CMK (cell line): Measurements from ENCODE around the gene ZCCHC13.
"Not testable (repeated sequence)": the region's sequence is repeated elsewhere in the genome, so short reads cannot be mapped to it uniquely, and the experiment has no call there.

Experiments used
- DNase-seq: peaks from one replicate; pipeline ENCODE4 v3.0.0-alpha.2; 2010; ENCODE audit warnings: low read depth

ZCCHC13 gene

GRCh38 chrX:74304016-74304415, at the start of gene ZCCHC13:
Gene ZCCHC13, plus strand, starts transcription at chrX:74304180. Its CDS starts 87 bp downstream, at chrX:74304267.
- no peak for DNase-seq

- DNase-seq: not testable (repeated sequence)
Observed at GRCh38 chrX:74258111-74258510, 45.9 kb upstream of the ZCCHC13 start.

GRCh38 chrX:74259885-74260491, 44.0 kb upstream of the ZCCHC13 start:
- DNase-seq: no peak

GRCh38 chrX:74262452-74263209, 41.3 kb upstream of the ZCCHC13 start:
- no peak for DNase-seq

- no peak for DNase-seq
Observed at GRCh38 chrX:74270393-74270792, 33.6 kb upstream of the ZCCHC13 start.

- DNase-seq: no peak
Observed at GRCh38 chrX:74272230-74272629, 31.8 kb upstream of the ZCCHC13 start.

GRCh38 chrX:74274516-74274915, 29.5 kb upstream of the ZCCHC13 start:
- no peak for DNase-seq

- DNase-seq: no peak
Observed at GRCh38 chrX:74277320-74277719, 26.7 kb upstream of the ZCCHC13 start.

- no peak for DNase-seq
Observed at GRCh38 chrX:74277846-74278245, 26.1 kb upstream of the ZCCHC13 start.

- DNase-seq: no peak
Observed at GRCh38 chrX:74280759-74281158, 23.2 kb upstream of the ZCCHC13 start.

- no peak for DNase-seq
Observed at GRCh38 chrX:74284391-74284952, 19.5 kb upstream of the ZCCHC13 start.

- DNase-seq: no peak
Observed at GRCh38 chrX:74286950-74287740, 16.8 kb upstream of the ZCCHC13 start.

- DNase-seq: no peak
Observed at GRCh38 chrX:74291577-74291963, 12.4 kb upstream of the ZCCHC13 start.

- DNase-seq: peak; percentile 69
Observed at GRCh38 chrX:74291964-74292807, 11.8 kb upstream of the ZCCHC13 start.

- no peak for DNase-seq
Observed at GRCh38 chrX:74292808-74293123, 11.2 kb upstream of the ZCCHC13 start.

- peak; percentile 35 for DNase-seq
Observed at GRCh38 chrX:74293343-74293946, 10.5 kb upstream of the ZCCHC13 start.

- DNase-seq: no peak
Observed at GRCh38 chrX:74295101-74295500, 8.9 kb upstream of the ZCCHC13 start.

GRCh38 chrX:74297766-74298165, 6.2 kb upstream of the ZCCHC13 start:
- no peak for DNase-seq

GRCh38 chrX:74300869-74301268, 3.1 kb upstream of the ZCCHC13 start:
- DNase-seq: no peak

- DNase-seq: no peak
Observed at GRCh38 chrX:74318672-74319071, 14.7 kb downstream of the ZCCHC13 start.

- DNase-seq: not testable (repeated sequence)
Observed at GRCh38 chrX:74319321-74319720, 15.3 kb downstream of the ZCCHC13 start.
